Trophoblast cell (in vitro differentiated cells and primary cell): ENCODE results near the gene CDKN2AIP.

ENCODE experiments used
- DNase-seq, 2 donors: peaks; one replicate each; pipeline ENCODE4 v3.0.0-alpha.2; 2016
- H2AFZ ChIP-seq: 2 replicates; pipeline ENCODE4 v1.6.1; 2013; ENCODE audit warnings: low read length, moderate library complexity, mild to moderate bottlenecking; ENCODE audit not compliant: insufficient read depth, poor library complexity
- H2AK5ac ChIP-seq: 2 replicates; pipeline ENCODE4 v1.6.1; 2013; ENCODE audit warnings: mild to moderate bottlenecking, low read length
- H2BK120ac ChIP-seq: 2 replicates; pipeline ENCODE4 v1.6.1; 2013; ENCODE audit warnings: low read length, mild to moderate bottlenecking, moderate library complexity; ENCODE audit not compliant: insufficient read depth, poor library complexity
- H2BK12ac ChIP-seq: 2 replicates; pipeline ENCODE4 v1.6.1; 2013; ENCODE audit warnings: mild to moderate bottlenecking, low read length, moderate library complexity
- H2BK5ac ChIP-seq: 2 replicates; pipeline ENCODE4 v1.6.1; 2013; ENCODE audit warnings: low read length, low read depth, moderate library complexity, mild to moderate bottlenecking; ENCODE audit not compliant: poor library complexity
- H3K14ac ChIP-seq: 2 replicates; pipeline ENCODE4 v1.6.1; 2013; ENCODE audit warnings: mild to moderate bottlenecking, low read length
- H3K18ac ChIP-seq: 2 replicates; pipeline ENCODE4 v1.6.1; 2013; ENCODE audit warnings: mild to moderate bottlenecking, low read length
- H3K23ac ChIP-seq: 2 replicates; pipeline ENCODE4 v1.6.1; 2013; ENCODE audit warnings: low read length
- H3K27ac ChIP-seq: 2 replicates; pipeline ENCODE4 v1.5.1; 2013; ENCODE audit warnings: low read depth, mild to moderate bottlenecking, inconsistent platforms, low read length, moderate library complexity
- H3K27me3 ChIP-seq: 2 replicates; pipeline ENCODE4 v1.6.1; 2013; ENCODE audit warnings: inconsistent platforms, mild to moderate bottlenecking, low read length, moderate library complexity; ENCODE audit not compliant: insufficient read depth
- H3K36me3 ChIP-seq, 2 experiments: 1 replicate in 1 of 2; 2 replicates in 1 of 2; pipeline ENCODE4 v1.6.1; 2013; ENCODE audit warnings: low read length in 2 of 2, mild to moderate bottlenecking in 2 of 2, moderate library complexity in 1 of 2; ENCODE audit not compliant: insufficient read depth in 2 of 2, control insufficient read depth in 1 of 2
- H3K4ac ChIP-seq: 2 replicates; pipeline ENCODE4 v1.6.1; 2013; ENCODE audit warnings: low read depth, mild to moderate bottlenecking, low read length, moderate library complexity
- H3K4me1 ChIP-seq, 2 experiments: 1 replicate in 1 of 2; 2 replicates in 1 of 2; pipeline ENCODE4 v1.6.1; 2013; ENCODE audit warnings: low read length in 2 of 2, mild to moderate bottlenecking in 2 of 2, moderate library complexity in 1 of 2; ENCODE audit not compliant: insufficient read depth in 2 of 2, control insufficient read depth in 1 of 2
- H3K4me2 ChIP-seq: 2 replicates; pipeline ENCODE4 v1.6.1; 2013; ENCODE audit warnings: inconsistent platforms, mild to moderate bottlenecking, low read length, moderate library complexity
- H3K4me3 ChIP-seq: 2 replicates; pipeline ENCODE4 v1.5.1; 2013; ENCODE audit warnings: mild to moderate bottlenecking, low read depth, low read length, inconsistent platforms
- H3K79me1 ChIP-seq: one replicate; pipeline ENCODE4 v1.6.1; 2013; ENCODE audit warnings: low read length
- H3K79me2 ChIP-seq: 2 replicates; pipeline ENCODE4 v1.6.1; 2013; ENCODE audit warnings: low read length, mild to moderate bottlenecking; ENCODE audit not compliant: control insufficient read depth, insufficient read depth, poor library complexity
- H3K9ac ChIP-seq: 2 replicates; pipeline ENCODE4 v1.6.1; 2013; ENCODE audit warnings: mild to moderate bottlenecking, low read length
- H3K9me3 ChIP-seq: 2 replicates; pipeline ENCODE4 v1.6.1; 2013; ENCODE audit warnings: low read depth, mild to moderate bottlenecking, control low read depth, inconsistent platforms, low read length; ENCODE audit not compliant: insufficient read depth
- H4K12ac ChIP-seq: 2 replicates; pipeline ENCODE4 v1.6.1; 2013; ENCODE audit warnings: low read depth, mild to moderate bottlenecking, low read length, moderate library complexity
- H4K8ac ChIP-seq: 2 replicates; pipeline ENCODE4 v1.6.1; 2013; ENCODE audit warnings: low read depth, mild to moderate bottlenecking, low read length, moderate library complexity
- H4K91ac ChIP-seq: one replicate; pipeline ENCODE4 v1.6.1; 2013; ENCODE audit warnings: low read depth, mild to moderate bottlenecking, low read length, moderate library complexity
- WGBS: extraction: QIAGEN DNeasy Blood & Tissue Kit; methylation state at CpG from one replicate; pipeline ENCODE4 v1.1.7; 2013; ENCODE audit warnings: missing lambda C conversion rate; ENCODE audit not compliant: insufficient read length, insufficient coverage; ENCODE audit errors: extremely low coverage; 5-methylcytosine and 5-hydroxymethylcytosine counted together

The CDKN2AIP gene

GRCh38 chr4:183441276-183441675 is 3.2 kb upstream of the CDKN2AIP start:
- peaks cover 15% of the 10 kb centered on the region for H3K79me2 ChIP-seq
- H2BK5ac ChIP-seq = no peak overlapping the region
- WGBS = no CpG with 5 or more reads among the region's 1 CpG
- H3K4me2 ChIP-seq = no peak overlapping the region
- no peak overlapping the region for H3K14ac ChIP-seq
- no peak overlapping the region for H3K27ac ChIP-seq
- H2BK120ac ChIP-seq = no peak overlapping the region
- H3K23ac ChIP-seq = no peak overlapping the region
- no peak overlapping the region for H2BK12ac ChIP-seq
- H3K79me1 ChIP-seq = peaks cover 17% of the 10 kb centered on the region
- H2AFZ ChIP-seq = no peak overlapping the region
- no peaks in the 10 kb centered on the region for H3K27me3 ChIP-seq
- no peak overlapping the region for H4K91ac ChIP-seq
- H3K4me1 ChIP-seq = peaks cover 9% of the 10 kb centered on the region in 2 experiments
- H3K4ac ChIP-seq = no peak overlapping the region
- H3K9ac ChIP-seq = no peak overlapping the region
- H4K8ac ChIP-seq = no peak overlapping the region
- no peak overlapping the region for H3K18ac ChIP-seq
- H2AK5ac ChIP-seq = no peak overlapping the region
- no peak overlapping the region for H4K12ac ChIP-seq
- peaks cover 3 to 4% of the 10 kb centered on the region in 2 experiments for H3K36me3 ChIP-seq
- H3K4me3 ChIP-seq = no peak overlapping the region
- peak; percentile 46 to 76 for DNase-seq
- H3K9me3 ChIP-seq = no peaks in the 10 kb centered on the region

GRCh38 chr4:183443655-183444213 is 702 bp upstream of the CDKN2AIP start:
- Histone ChIP-seq H2BK12ac (peak overlapping the region; percentile 46), H2BK120ac (peak overlapping the region; percentile 86), H3K4me1 (peaks cover 8 to 9% of the 10 kb centered on the region in 2 experiments), H3K79me2 (peaks cover 15% of the 10 kb centered on the region), H3K9me3 (no peaks in the 10 kb centered on the region), H3K23ac (no peak overlapping the region), H3K27me3 (no peaks in the 10 kb centered on the region), H3K14ac (peak overlapping the region; percentile 98), H2AK5ac (peak overlapping the region; percentile 72), H2AFZ (peak overlapping the region; percentile 90), H4K12ac (peak overlapping the region; percentile 84), H3K27ac (peak overlapping the region; percentile 97), H3K9ac (peak overlapping the region; percentile 85), H3K36me3 (peaks cover 5 to 11% of the 10 kb centered on the region in 2 experiments), H3K4ac (peak overlapping the region; percentile 50), H3K79me1 (peaks cover 17% of the 10 kb centered on the region), H4K8ac (peak overlapping the region; percentile 99), H2BK5ac (peak overlapping the region; percentile 81), H3K4me3 (peak overlapping the region; percentile 85), H3K4me2 (peak overlapping the region; percentile 73), H4K91ac (peak overlapping the region; percentile 92), H3K18ac (peak overlapping the region; percentile 89)
- no CpG with 5 or more reads among the region's 30 CpGs for WGBS
- peak; percentile 57 to 66 for DNase-seq

GRCh38 chr4:183445097-183445428 is 627 bp downstream of the CDKN2AIP start:
- Histone ChIP-seq H3K4ac (peak overlapping the region; percentile 53), H3K79me2 (peaks cover 15% of the 10 kb centered on the region), H3K4me1 (peaks cover 8 to 9% of the 10 kb centered on the region in 2 experiments), H3K79me1 (peaks cover 17% of the 10 kb centered on the region), H3K18ac (peak overlapping the region; percentile 98), H3K27ac (peak overlapping the region; percentile 97), H3K36me3 (peaks cover 5 to 11% of the 10 kb centered on the region in 2 experiments), H3K27me3 (no peaks in the 10 kb centered on the region), H2BK12ac (no peak overlapping the region), H3K4me2 (peak overlapping the region; percentile 68), H3K23ac (no peak overlapping the region), H2BK120ac (peak overlapping the region; percentile 48), H2BK5ac (peak overlapping the region; percentile 78), H3K9me3 (no peaks in the 10 kb centered on the region), H2AFZ (peak overlapping the region; percentile 81), H3K4me3 (peak overlapping the region; percentile 100), H3K14ac (peak overlapping the region; percentile 82), H4K91ac (peak overlapping the region; percentile 67), H4K12ac (peak overlapping the region; percentile 76), H4K8ac (peak overlapping the region; percentile 92), H2AK5ac (peak overlapping the region; percentile 33), H3K9ac (peak overlapping the region; percentile 98)
- WGBS = no CpG with 5 or more reads among the region's 26 CpGs
- DNase-seq = no peak

- no peak overlapping the region for H3K9ac ChIP-seq
- H3K14ac ChIP-seq = no peak overlapping the region
- no peak overlapping the region for H2BK12ac ChIP-seq
- H3K36me3 ChIP-seq = peaks cover 5 to 11% of the 10 kb centered on the region in 2 experiments
- no peak overlapping the region for H3K27ac ChIP-seq
- H3K27me3 ChIP-seq = no peaks in the 10 kb centered on the region
- no peak overlapping the region for H2AK5ac ChIP-seq
- H4K91ac ChIP-seq = no peak overlapping the region
- H3K79me2 ChIP-seq = peaks cover 15% of the 10 kb centered on the region
- H3K9me3 ChIP-seq = no peaks in the 10 kb centered on the region
- H3K23ac ChIP-seq = no peak overlapping the region
- no peak overlapping the region for H2AFZ ChIP-seq
- peaks cover 15% of the 10 kb centered on the region for H3K79me1 ChIP-seq
- H4K12ac ChIP-seq = no peak overlapping the region
- H3K4me3 ChIP-seq = no peak overlapping the region
- no peaks in the 10 kb centered on the region for H3K4me1 ChIP-seq
- no peak overlapping the region for H3K18ac ChIP-seq
- H4K8ac ChIP-seq = no peak overlapping the region
- DNase-seq = no peak
- H3K4me2 ChIP-seq = no peak overlapping the region
- H2BK120ac ChIP-seq = no peak overlapping the region
- no peak overlapping the region for H3K4ac ChIP-seq
- WGBS = no CpG with 5 or more reads among the region's 5 CpGs
- H2BK5ac ChIP-seq = no peak overlapping the region
Measured at GRCh38 chr4:183447646-183448045, 3.2 kb downstream of the CDKN2AIP start.
